Measurements from ENCODE around the gene ZNF324.

DNA sequence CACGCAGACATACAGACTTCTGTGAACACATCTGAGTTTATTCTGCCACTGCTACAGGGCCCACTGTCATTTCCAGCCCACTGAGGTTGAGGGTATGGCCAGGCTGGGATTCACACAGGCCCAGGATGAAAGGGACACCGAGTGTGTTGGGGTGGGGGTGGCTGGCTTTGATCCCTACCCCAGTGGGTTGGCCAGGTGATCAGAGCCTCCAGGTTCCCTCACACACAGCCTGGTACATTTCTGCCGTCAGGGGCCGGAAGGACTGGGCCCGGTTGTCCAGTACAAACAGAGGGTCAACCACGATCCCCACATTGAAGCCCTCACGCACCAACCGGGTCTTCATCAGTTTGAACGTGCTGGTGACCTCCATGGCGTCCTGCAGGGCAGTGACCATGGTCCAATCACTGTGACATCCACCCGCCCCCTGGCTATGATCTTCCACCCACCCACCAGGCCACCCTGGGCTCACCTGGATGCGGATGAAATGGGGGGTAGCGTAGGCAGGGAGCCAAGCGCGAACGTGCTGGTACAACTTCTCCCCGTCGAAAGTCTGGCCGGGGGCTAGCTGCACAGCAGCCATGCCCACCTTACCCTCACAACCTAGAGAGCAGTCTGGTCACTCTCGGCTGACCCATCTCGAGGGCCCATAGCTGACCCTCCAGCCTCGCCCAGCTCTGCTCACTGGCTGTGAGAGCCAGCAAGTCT lies 31.6 kb downstream of the ZNF324 start:
- no peak for TF ChIP-seq POLR2A (IDR thresholded peaks at IDR 0.05; ENCODE audit: low read depth)
- TF ChIP-seq, protein P1, sequence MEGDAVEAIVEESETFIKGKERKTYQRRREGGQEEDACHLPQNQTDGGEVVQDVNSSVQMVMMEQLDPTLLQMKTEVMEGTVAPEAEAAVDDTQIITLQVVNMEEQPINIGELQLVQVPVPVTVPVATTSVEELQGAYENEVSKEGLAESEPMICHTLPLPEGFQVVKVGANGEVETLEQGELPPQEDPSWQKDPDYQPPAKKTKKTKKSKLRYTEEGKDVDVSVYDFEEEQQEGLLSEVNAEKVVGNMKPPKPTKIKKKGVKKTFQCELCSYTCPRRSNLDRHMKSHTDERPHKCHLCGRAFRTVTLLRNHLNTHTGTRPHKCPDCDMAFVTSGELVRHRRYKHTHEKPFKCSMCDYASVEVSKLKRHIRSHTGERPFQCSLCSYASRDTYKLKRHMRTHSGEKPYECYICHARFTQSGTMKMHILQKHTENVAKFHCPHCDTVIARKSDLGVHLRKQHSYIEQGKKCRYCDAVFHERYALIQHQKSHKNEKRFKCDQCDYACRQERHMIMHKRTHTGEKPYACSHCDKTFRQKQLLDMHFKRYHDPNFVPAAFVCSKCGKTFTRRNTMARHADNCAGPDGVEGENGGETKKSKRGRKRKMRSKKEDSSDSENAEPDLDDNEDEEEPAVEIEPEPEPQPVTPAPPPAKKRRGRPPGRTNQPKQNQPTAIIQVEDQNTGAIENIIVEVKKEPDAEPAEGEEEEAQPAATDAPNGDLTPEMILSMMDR (IDR thresholded peaks at IDR 0.05): no peak
- TF ChIP-seq EP300 (IDR thresholded peaks at IDR 0.05): no peak
- TF ChIP-seq POLR2AphosphoS5 (IDR thresholded peaks at IDR 0.05): no peak

Measured in esophagus muscularis mucosa (tissue), 4 donors.